ENCODE measurements around the gene DBNDD2. TPM values are rescaled to one million over a fixed set of nuclear protein-coding genes. Genes with fewer than 3 reads are reported as not detected.

Gene DBNDD2
- total RNA-seq, 1 experiment from 2014 or later = 58.7 TPM

DNA sequence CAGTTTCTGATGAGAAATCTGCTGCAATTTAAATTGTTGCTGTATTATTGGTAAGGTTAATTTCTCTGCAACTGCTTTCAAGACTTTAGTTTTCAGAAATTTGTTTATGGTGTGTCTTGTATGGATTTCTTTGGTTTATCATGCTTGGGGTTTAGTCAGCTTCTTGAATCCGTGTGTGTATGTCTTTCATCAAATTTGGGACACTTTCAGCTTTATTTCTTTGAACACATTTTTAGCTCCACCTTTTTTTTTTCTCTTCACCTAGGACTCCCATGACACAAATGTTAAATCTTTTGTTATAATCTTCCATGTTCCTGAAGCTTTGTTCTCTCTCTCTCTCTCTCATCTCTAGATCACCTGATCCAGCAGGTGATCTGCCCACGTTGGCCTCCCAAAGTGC is 16.5 kb upstream of the DBNDD2 start:
- H3K4me1 Mint-ChIP-seq = no peaks in the 10 kb centered on the region
- no peaks in the 10 kb centered on the region for H3K9me3 Mint-ChIP-seq
- ChIA-PET POLR2A (no interaction called here), CTCF (interaction anchor here (2.8 kb wide), 1 partner anchor 18 kb away, joined by 25 read pairs; no protein-coding TSS in a partner anchor)
- TF ChIP-seq ZNF219 (CRISPR knock-in tag; IDR thresholded peaks at IDR 0.05; ENCODE audit: borderline replicate concordance) (no peak), ZBTB43 (CRISPR knock-in tag; IDR thresholded peaks at IDR 0.05) (no peak), RORB (CRISPR knock-in tag; IDR thresholded peaks at IDR 0.05) (no peak), PRRX2 (CRISPR knock-in tag; IDR thresholded peaks at IDR 0.05) (no peak), IRF2 (CRISPR knock-in tag; IDR thresholded peaks at IDR 0.05; ENCODE audit: borderline replicate concordance, low read depth) (no peak), GABPB1 (CRISPR knock-in tag; IDR thresholded peaks at IDR 0.05) (no peak), ESRRA (CRISPR knock-in tag; IDR thresholded peaks at IDR 0.05; ENCODE audit: borderline replicate concordance) (no peak), TEAD1 (CRISPR knock-in tag; IDR thresholded peaks at IDR 0.05) (no peak), CDX4 (CRISPR knock-in tag; IDR thresholded peaks at IDR 0.05; ENCODE audit: borderline replicate concordance) (no peak), CBFB (CRISPR knock-in tag; IDR thresholded peaks at IDR 0.05; ENCODE audit: low read depth) (no peak)
- TF ChIP-seq, protein P1, sequence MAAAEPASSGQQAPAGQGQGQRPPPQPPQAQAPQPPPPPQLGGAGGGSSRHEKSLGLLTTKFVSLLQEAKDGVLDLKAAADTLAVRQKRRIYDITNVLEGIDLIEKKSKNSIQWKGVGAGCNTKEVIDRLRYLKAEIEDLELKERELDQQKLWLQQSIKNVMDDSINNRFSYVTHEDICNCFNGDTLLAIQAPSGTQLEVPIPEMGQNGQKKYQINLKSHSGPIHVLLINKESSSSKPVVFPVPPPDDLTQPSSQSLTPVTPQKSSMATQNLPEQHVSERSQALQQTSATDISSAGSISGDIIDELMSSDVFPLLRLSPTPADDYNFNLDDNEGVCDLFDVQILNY (CRISPR knock-in tag; IDR thresholded peaks at IDR 0.05) = no peak
- TF ChIP-seq, protein P2, sequence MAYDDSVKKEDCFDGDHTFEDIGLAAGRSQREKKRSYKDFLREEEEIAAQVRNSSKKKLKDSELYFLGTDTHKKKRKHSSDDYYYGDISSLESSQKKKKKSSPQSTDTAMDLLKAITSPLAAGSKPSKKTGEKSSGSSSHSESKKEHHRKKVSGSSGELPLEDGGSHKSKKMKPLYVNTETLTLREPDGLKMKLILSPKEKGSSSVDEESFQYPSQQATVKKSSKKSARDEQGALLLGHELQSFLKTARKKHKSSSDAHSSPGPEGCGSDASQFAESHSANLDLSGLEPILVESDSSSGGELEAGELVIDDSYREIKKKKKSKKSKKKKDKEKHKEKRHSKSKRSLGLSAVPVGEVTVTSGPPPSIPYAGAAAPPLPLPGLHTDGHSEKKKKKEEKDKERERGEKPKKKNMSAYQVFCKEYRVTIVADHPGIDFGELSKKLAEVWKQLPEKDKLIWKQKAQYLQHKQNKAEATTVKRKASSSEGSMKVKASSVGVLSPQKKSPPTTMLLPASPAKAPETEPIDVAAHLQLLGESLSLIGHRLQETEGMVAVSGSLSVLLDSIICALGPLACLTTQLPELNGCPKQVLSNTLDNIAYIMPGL (CRISPR knock-in tag; IDR thresholded peaks at IDR 0.05) = no peak
- TF ChIP-seq, protein P3, sequence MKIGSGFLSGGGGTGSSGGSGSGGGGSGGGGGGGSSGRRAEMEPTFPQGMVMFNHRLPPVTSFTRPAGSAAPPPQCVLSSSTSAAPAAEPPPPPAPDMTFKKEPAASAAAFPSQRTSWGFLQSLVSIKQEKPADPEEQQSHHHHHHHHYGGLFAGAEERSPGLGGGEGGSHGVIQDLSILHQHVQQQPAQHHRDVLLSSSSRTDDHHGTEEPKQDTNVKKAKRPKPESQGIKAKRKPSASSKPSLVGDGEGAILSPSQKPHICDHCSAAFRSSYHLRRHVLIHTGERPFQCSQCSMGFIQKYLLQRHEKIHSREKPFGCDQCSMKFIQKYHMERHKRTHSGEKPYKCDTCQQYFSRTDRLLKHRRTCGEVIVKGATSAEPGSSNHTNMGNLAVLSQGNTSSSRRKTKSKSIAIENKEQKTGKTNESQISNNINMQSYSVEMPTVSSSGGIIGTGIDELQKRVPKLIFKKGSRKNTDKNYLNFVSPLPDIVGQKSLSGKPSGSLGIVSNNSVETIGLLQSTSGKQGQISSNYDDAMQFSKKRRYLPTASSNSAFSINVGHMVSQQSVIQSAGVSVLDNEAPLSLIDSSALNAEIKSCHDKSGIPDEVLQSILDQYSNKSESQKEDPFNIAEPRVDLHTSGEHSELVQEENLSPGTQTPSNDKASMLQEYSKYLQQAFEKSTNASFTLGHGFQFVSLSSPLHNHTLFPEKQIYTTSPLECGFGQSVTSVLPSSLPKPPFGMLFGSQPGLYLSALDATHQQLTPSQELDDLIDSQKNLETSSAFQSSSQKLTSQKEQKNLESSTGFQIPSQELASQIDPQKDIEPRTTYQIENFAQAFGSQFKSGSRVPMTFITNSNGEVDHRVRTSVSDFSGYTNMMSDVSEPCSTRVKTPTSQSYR (CRISPR knock-in tag; IDR thresholded peaks at IDR 0.05) = no peak
- H3K36me3 Mint-ChIP-seq = no peaks in the 10 kb centered on the region
- H3K27ac Mint-ChIP-seq = no peak overlapping the region
- DNase-seq (ENCODE audit: low spot score) = no peak
- no peak overlapping the region for H3K4me3 Mint-ChIP-seq
- ATAC-seq = no peak
- no peaks in the 10 kb centered on the region for H3K27me3 Mint-ChIP-seq (ENCODE audit: low read depth)

- Mint-ChIP-seq H3K4me1 (no peaks in the 10 kb centered on the region), H3K4me3 (no peak overlapping the region), H3K36me3 (no peaks in the 10 kb centered on the region), H3K27me3 (ENCODE audit: low read depth) (no peaks in the 10 kb centered on the region), H3K27ac (no peak overlapping the region), H3K9me3 (peaks cover 4% of the 10 kb centered on the region; the same call in 1 of the 2 replicates)
- DNase-seq (ENCODE audit: low spot score) (no peak), ATAC-seq (peak; percentile 69)
- ChIA-PET CTCF (interaction anchor here (0.8 to 2.8 kb wide), 12 partner anchors 14 to 95 kb away, joined by 3 to 25 read pairs (median 3); partner anchors contain the start of genes DBNDD2, PIGT, SYS1 and TP53TG5), POLR2A (no interaction called here)
- TF ChIP-seq ZNF138 (CRISPR knock-in tag; conservative IDR thresholded peaks at IDR 0.05) (no peak), AFF4 (CRISPR knock-in tag; IDR thresholded peaks at IDR 0.05; ENCODE audit: borderline replicate concordance) (no peak), E2F1 (CRISPR knock-in tag; IDR thresholded peaks at IDR 0.05) (no peak), ATF3 (CRISPR knock-in tag; conservative IDR thresholded peaks at IDR 0.05) (no peak), EMX1 (CRISPR knock-in tag; IDR thresholded peaks at IDR 0.05) (no peak), ZNF317 (CRISPR knock-in tag; IDR thresholded peaks at IDR 0.05; ENCODE audit: borderline replicate concordance, low read depth) (no peak), JAZF1 (CRISPR knock-in tag; IDR thresholded peaks at IDR 0.05) (no peak), JUN (CRISPR knock-in tag; IDR thresholded peaks at IDR 0.05) (no peak), TEAD1 (CRISPR knock-in tag; IDR thresholded peaks at IDR 0.05) (no peak)
- TF ChIP-seq, protein P4, sequence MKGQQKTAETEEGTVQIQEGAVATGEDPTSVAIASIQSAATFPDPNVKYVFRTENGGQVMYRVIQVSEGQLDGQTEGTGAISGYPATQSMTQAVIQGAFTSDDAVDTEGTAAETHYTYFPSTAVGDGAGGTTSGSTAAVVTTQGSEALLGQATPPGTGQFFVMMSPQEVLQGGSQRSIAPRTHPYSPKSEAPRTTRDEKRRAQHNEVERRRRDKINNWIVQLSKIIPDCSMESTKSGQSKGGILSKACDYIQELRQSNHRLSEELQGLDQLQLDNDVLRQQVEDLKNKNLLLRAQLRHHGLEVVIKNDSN (CRISPR knock-in tag; IDR thresholded peaks at IDR 0.05) = no peak
These were observed 15.4 kb upstream of the DBNDD2 start for GRCh38 chr20:45392733-45393132.
